ENCODE data around the gene RPL22.
A peak's percentile ranks its signal among the peaks of the same experiment; 100 is the strongest.

Gene RPL22

DNA sequence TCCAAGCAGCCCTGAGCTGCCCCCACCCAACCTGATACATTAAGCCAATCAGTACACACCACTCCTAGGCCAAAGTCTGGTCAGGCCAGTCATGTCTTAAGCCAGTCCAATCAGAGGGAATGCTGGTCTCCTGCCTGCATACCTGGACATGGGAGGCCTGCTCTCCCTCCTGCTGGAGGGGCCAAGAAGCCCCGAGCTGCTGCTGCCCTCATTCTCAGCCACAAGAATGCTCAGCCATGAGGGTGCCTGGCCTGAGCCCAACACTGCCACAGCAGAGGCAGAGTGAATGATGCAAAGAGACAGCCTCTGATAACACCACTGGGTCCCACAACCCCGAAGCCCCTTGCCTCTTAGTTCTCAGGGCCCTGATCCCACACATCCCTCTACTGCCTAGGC lies 42.3 kb downstream of the RPL22 start:
- DNase-seq (ENCODE audit: low read depth in 2 of 2, low spot score in 1 of 2): no peak

DNA sequence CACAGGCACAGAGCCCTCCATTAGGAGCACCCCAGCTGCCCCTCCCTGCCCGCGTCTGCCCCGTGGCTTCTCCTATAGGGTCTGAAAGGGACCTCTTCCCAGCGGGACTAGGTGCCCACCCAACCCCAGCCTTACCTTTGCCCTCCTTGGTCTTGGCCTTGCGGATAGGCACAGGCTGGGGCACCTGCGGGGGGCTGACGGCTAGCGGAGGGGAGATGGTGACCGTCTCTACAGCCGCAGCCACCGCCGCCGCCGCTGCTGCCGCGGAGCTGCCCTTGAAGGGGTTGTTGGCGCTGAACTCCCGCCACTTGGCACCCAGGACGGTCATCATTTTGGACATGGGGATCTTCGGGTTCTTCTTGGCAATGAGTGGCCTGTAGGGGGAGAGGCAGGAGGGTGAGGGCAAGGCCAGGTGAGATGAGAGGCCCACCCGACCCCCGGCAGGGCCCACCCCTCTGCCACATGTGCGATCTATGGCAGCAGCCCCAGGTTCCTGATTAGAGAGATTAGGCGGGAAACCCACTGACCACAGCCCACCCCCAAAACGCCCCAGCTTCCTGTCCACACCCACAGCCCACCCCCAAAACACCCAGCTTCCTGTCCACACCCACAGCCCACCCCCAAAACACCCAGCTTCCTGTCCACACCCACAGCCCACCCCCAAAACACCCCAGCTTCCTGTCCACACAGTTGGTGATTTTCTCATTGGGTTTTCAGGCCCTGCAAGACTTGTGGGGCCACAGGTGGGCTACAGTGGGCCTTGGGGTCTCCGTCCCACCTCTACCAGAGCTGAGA lies 44.7 kb downstream of the RPL22 start:
- no peak for DNase-seq (ENCODE audit: low read depth in 2 of 2, low spot score in 1 of 2)

DNA sequence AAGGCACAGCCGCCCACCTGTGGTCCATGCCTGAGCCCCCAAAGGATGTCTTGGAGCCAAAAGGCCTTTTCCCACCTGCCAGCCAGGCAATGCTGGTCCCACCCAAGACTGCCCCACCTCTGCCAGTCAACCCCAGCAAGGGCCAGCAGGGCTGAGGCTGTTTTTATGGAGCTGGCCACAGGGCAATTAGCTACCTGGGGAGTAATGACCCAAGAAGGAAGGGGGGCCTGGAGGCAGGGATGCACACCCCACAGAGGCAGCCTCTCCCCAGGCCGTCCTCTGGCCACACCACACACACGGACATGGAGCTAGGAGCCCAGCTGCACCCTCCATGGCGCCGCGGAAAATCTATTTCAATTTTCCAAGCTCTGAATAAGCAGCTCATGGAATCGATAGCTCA lies 46.5 kb downstream of the RPL22 start:
- no peak for DNase-seq (ENCODE audit: low read depth in 2 of 2, low spot score in 1 of 2)

- DNase-seq (ENCODE audit: low read depth in 2 of 2, low spot score in 1 of 2): no peak
These were observed 47.2 kb downstream of the RPL22 start for GRCh38 chr1:6152181-6152580.

GRCh38 chr1:6151291-6151822 lies 48.0 kb downstream of the RPL22 start:
- DNase-seq (ENCODE audit: low read depth in 2 of 2, low spot score in 1 of 2): no peak

DNA sequence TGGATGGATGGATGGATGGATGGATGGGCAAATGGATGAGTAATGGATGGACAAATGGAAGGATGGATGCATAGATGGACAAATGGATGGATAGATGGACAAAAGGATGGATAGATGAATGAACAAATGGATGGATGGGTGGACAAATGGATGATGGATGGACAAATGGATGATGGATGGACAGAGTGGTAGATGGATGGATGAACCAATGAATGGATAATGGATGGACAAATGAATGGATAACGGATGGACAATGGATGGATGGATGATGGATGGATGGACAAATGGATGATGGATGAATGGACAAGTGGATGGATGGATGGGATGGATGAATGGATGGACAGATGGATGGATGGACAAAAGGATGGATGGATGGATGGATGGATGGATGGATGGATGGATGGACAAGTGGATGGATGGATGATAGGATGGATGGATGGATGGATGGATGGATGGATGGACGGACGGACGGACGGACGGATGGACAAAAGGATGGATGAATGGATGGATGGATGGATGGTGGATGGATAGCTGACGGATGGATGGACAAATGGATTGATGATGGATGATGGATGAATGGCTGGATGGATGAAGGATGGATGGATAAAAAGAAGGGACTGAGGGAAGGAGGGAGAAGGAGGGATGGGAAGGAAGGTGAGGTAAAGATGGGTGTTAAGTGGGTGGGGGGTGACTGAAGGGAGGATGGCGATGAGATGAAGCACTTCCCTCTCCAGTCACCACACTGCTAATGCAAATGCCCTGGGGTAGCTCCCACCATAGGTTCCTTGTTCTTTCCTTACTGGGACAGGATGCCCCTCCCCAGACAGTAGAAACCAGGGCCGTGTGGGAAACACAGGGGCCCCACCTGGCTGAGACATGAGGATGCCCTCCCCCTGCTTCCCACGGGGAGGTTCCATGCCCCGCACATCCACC lies 49.1 kb downstream of the RPL22 start:
- DNase-seq (ENCODE audit: low read depth in 2 of 2, low spot score in 1 of 2): no peak

DNA sequence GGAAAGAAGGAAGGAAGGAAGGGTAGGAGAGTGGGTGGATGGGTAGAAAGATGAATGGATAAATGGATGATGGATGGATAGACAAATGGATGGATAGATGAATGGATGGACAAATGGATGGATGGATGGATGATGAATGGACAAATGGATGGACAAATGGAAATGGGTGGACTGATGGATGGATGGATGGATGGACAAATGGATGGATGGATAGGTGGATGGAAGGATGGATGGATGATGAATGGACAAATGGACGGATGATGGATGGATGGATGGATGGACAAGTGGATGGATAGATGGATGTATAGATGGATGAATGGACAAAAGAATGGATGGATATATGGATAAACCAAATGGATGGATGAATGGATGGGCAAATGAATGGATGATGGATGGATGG lies 49.8 kb downstream of the RPL22 start:
- DNase-seq (ENCODE audit: low read depth in 2 of 2, low spot score in 1 of 2): no peak

DNA sequence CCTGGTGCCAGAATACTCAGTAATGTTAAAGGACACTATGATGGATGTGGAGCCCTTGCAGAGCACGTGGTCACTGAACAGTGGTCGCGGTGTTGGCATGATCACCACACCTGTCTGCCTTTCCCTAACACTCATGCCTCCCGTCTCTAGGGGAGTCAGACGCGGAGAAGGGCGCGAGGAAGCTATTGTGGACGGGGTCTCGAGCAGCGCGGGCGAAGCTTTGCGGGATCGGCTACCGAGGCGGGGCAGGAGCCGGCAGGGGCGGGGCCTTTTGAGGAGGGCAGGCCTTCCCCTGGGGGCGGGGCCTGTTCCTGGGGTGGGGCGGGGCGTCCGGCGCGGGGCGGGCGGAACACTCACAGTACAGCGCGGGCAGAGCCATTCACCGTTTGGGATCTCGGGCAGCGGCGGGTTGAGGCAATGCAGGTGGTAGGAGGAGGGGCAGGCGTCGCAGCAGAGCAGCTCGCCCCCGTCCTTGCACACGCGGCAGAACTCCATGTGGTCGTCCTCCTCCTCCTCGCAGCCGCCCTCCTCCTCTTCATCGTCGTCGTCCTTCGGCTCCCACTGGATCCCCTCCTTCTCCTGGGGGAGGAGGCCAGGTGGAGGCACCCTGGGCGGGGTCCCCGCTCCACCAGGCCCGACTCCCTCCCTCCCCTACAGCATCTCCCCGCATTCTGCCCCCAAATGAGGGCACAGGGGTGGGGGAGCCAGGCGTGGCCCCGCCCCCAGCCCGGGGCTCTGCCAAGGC lies 50.7 kb downstream of the RPL22 start:
- DNase-seq (ENCODE audit: low read depth in 2 of 2, low spot score in 1 of 2): peak; percentile 27 to 42

- no peak for DNase-seq (ENCODE audit: low read depth in 2 of 2, low spot score in 1 of 2)
These were observed 53.5 kb downstream of the RPL22 start for GRCh38 chr1:6145864-6146410.

GRCh38 chr1:6145396-6145750 lies 54.0 kb downstream of the RPL22 start:
- no peak for DNase-seq (ENCODE audit: low read depth in 2 of 2, low spot score in 1 of 2)

- DNase-seq (ENCODE audit: low read depth in 2 of 2, low spot score in 1 of 2): no peak
These were observed 54.6 kb downstream of the RPL22 start for GRCh38 chr1:6144647-6145395.

- DNase-seq (ENCODE audit: low read depth in 2 of 2, low spot score in 1 of 2): no peak
These were observed 55.2 kb downstream of the RPL22 start for GRCh38 chr1:6144175-6144574.

- DNase-seq (ENCODE audit: low read depth in 2 of 2, low spot score in 1 of 2): no peak
These were observed 56.0 kb downstream of the RPL22 start for GRCh38 chr1:6143395-6143794.

GRCh38 chr1:6142734-6143133 lies 56.7 kb downstream of the RPL22 start:
- no peak for DNase-seq (ENCODE audit: low read depth in 2 of 2, low spot score in 1 of 2)

DNA sequence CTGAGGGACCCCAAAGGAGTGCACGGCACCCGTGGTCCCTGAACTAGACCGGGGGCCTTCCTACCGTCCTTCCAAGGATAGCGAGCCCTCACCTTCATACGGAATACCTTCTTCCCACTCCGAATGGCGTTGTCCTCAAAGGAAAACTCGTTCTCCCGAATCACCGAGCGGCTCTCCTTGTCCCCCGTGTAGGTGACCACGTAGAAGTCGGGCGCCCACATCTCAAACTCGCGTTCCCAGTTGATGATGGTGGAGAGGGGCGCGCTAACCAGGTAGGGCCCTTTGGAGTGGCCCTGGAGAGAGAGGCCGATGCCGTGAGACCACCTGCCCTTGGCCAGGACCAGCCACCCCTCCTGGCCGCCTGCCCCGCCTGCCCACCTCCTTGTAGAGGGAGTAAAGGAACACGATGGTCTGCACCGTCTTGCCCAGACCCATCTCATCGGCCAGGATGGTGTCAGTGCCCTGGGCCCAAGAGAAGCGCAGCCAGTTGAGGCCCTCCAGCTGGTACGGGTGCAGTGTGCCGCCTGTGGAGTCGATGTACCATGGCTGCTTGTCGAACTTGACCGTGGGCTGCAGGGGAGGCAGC lies 57.3 kb downstream of the RPL22 start:
- DNase-seq (ENCODE audit: low read depth in 2 of 2, low spot score in 1 of 2): no peak

GRCh38 chr1:6141592-6141991 lies 57.8 kb downstream of the RPL22 start:
- DNase-seq (ENCODE audit: low read depth in 2 of 2, low spot score in 1 of 2): no peak

DNA sequence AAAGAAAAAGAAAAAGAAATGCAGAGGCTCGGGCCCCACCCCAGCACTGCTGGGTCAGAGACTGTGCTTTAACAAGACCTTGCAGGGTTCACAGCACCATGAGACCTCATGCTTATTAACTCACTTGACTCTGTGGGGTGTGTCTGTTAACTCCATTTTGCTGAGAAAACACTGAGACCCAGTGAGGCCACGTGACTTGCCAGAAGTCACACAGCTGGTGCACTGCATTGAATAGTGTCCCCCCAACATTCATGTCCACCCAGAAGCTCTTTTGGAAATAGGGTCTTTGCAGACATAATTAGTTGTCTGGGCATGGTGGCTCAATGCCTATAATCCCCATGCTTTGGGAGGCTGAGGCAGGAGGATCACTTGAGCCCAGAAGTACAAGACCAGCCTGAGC lies 59.0 kb downstream of the RPL22 start:
- no peak for DNase-seq (ENCODE audit: low read depth in 2 of 2, low spot score in 1 of 2)

- DNase-seq (ENCODE audit: low read depth in 2 of 2, low spot score in 1 of 2): no peak
These were observed 61.6 kb downstream of the RPL22 start for GRCh38 chr1:6137758-6138157.

- DNase-seq (ENCODE audit: low read depth in 2 of 2, low spot score in 1 of 2): no peak
These were observed 62.7 kb downstream of the RPL22 start for GRCh38 chr1:6136516-6137220.
